ENCODE results near the gene BMP7.

DNA sequence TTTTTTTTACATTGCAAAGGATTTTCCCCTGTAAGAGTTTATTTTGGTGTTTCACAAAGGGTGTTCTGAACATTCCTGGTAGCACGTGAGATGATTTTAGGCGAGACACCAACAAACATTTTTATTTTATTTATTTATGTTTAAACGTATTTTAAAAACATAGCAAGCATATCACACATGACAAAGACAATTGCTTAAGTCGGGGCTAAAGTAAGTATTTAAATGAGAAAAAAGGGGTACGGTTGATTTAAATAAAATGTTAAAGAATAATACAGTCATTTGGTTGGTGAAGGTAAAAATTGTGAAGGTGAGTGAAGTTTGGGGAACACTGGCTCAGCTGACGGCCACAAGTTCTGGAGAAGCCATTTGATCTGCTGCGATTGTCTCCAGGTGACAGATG is 129.7 kb downstream of the BMP7 start:
- no peak for TF ChIP-seq EZH2 (IDR thresholded peaks at IDR 0.05; ENCODE audit: insufficient read depth, poor library complexity, severe bottlenecking)
- TF ChIP-seq EZH2phosphoT487 (IDR thresholded peaks at IDR 0.05; ENCODE audit: insufficient read depth, low read depth): no peak
